Keratinocyte (primary cell): ENCODE measurements around the gene SLC10A6. TPM values are rescaled to one million over a fixed set of nuclear protein-coding genes. Genes with fewer than 3 reads are reported as not detected.
A peak's percentile ranks its signal among the peaks of the same experiment; 100 is the strongest.

Experiments used
- DNase-seq: peaks from one replicate; pipeline ENCODE4 v3.0.0-alpha.2; 2011; ENCODE audit warnings: low read depth, missing footprints, low spot score
- FAIRE-seq: peaks from 2 replicates; lab custom pipeline; 2011; peaks lifted over from hg19 to GRCh38; lab: Jason Lieb, UNC
- H2AFZ ChIP-seq: 2 replicates; pipeline ENCODE4 v1.6.0; 2012; ENCODE audit warnings: low read length, control low read depth, inconsistent platforms; ENCODE audit not compliant: control insufficient read depth
- H3K27ac ChIP-seq: 2 replicates; pipeline ENCODE4 v1.5.1; 2011; ENCODE audit warnings: low read length; ENCODE audit not compliant: control insufficient read depth, insufficient read depth
- H3K27me3 ChIP-seq: 3 replicates; pipeline ENCODE4 v1.6.0; 2011; ENCODE audit warnings: low read length; ENCODE audit not compliant: control insufficient read depth, insufficient read depth; ENCODE audit errors: extremely low read depth
- H3K36me3 ChIP-seq, 2 experiments: 2 replicates in 1 of 2; 3 replicates in 1 of 2; pipeline ENCODE4 v1.5.1; 2011; ENCODE audit warnings: low read length in 2 of 2, mild to moderate bottlenecking in 1 of 2; ENCODE audit not compliant: control insufficient read depth in 2 of 2, insufficient read depth in 2 of 2; ENCODE audit errors: extremely low read depth in 1 of 2
- H3K4me1 ChIP-seq: 3 replicates; pipeline ENCODE4 v1.5.1; 2011; ENCODE audit warnings: low read length; ENCODE audit not compliant: control insufficient read depth, insufficient read depth; ENCODE audit errors: extremely low read depth
- H3K4me2 ChIP-seq: 3 replicates; pipeline ENCODE4 v1.6.0; 2011; ENCODE audit warnings: low read depth, low read length; ENCODE audit not compliant: control insufficient read depth, insufficient read depth; ENCODE audit errors: extremely low read depth
- H3K4me3 ChIP-seq, 3 experiments: fragments of 200-600 bp in 1 of 3; sonication (generic) in 1 of 3; 2 replicates in 2 of 3; 3 replicates in 1 of 3; pipeline ENCODE4 v1.5.1; 2011 to 2016; ENCODE audit warnings: low read length in 3 of 3, mild to moderate bottlenecking in 3 of 3, control low read depth in 2 of 3, inconsistent platforms in 1 of 3, low read depth in 1 of 3, mixed read lengths in 1 of 3, mixed run types in 1 of 3, moderate library complexity in 1 of 3; ENCODE audit not compliant: control insufficient read depth in 2 of 3, insufficient read depth in 2 of 3; ENCODE audit errors: extremely low read depth in 1 of 3
- H3K79me2 ChIP-seq: 2 replicates; pipeline ENCODE4 v1.6.0; 2012; ENCODE audit warnings: low read length; ENCODE audit not compliant: control insufficient read depth, insufficient read depth
- H3K9ac ChIP-seq: 3 replicates; pipeline ENCODE4 v1.6.0; 2011; ENCODE audit warnings: low read length; ENCODE audit not compliant: control insufficient read depth, insufficient read depth; ENCODE audit errors: extremely low read depth
- H3K9me1 ChIP-seq: 3 replicates; pipeline ENCODE4 v1.6.0; 2011; ENCODE audit warnings: low read length; ENCODE audit not compliant: control insufficient read depth, insufficient read depth; ENCODE audit errors: extremely low read depth
- H3K9me3 ChIP-seq: 2 replicates; pipeline ENCODE4 v1.5.1; 2012; ENCODE audit warnings: low read depth, low read length; ENCODE audit not compliant: control insufficient read depth
- H4K20me1 ChIP-seq: 3 replicates; pipeline ENCODE4 v1.6.0; 2011; ENCODE audit warnings: low read length; ENCODE audit not compliant: control insufficient read depth, insufficient read depth; ENCODE audit errors: extremely low read depth
- CTCF ChIP-seq, 3 experiments: IDR thresholded peaks in 1 of 3; conservative IDR thresholded peaks in 1 of 3; optimal IDR thresholded peaks in 1 of 3; 2 replicates in 2 of 3; 3 replicates in 1 of 3; pipeline versions ENCODE3 to v1.5.1; 2011; ENCODE audit warnings: low read length in 3 of 3, mild to moderate bottlenecking in 3 of 3, moderate library complexity in 2 of 3, control low read depth in 1 of 3, inconsistent platforms in 1 of 3; ENCODE audit not compliant: insufficient read depth in 2 of 3; ENCODE audit errors: extremely low read depth in 1 of 3
- EZH2 ChIP-seq: IDR thresholded peaks from one replicate; pipeline ENCODE4 v1.6.1; 2012; ENCODE audit warnings: inconsistent platforms, mild to moderate bottlenecking, low read length, moderate library complexity
- dilution Hi-C: fragments of 300-500 bp; cut with MboI; formaldehyde crosslinking; loops from one replicate; pipeline ENCODE4 v1.7.0; 2020; ENCODE audit warnings: low sequenced_read_pairs; ENCODE audit not compliant: extremely low pct_ligation_motif_present
- polyA plus RNA-seq, 5 experiments: library from polyadenylated mRNA; depleted of rRNA in 3 of 5; stranded (reverse) in 3 of 5; stranded (forward) in 1 of 5; unstranded in 1 of 5; fragments of >200 nt; gene quantifications; 1 replicate in 1 of 5; 2 replicates in 3 of 5; 3 replicates in 1 of 5; pipeline versions ENCODE4 v1.2.1 to v1.2.3, GENCODE V29; 2011 to 2012; ENCODE audit warnings: missing spikeins in 2 of 5, low read depth in 1 of 5, low replicate concordance in 1 of 5

SLC10A6 gene
- polyA plus RNA-seq, 1 donor (not counting 4 experiments of a cell fraction or from before 2014, with no cell fraction given) = 27.7 TPM

GRCh38 chr4:86840858-86841257 is 8.3 kb downstream of the SLC10A6 start:
- Histone ChIP-seq H3K9me3 (no peaks in the 10 kb centered on the region), H3K79me2 (peaks cover 70% of the 10 kb centered on the region), H3K9me1 (no peaks in the 10 kb centered on the region), H3K4me2 (peak overlapping the region; percentile 90), H3K4me1 (peaks cover 70% of the 10 kb centered on the region), H3K36me3 (peaks cover 3 to 17% of the 10 kb centered on the region in 2 experiments), H3K4me3 (peak overlapping the region in 2 of 3 experiments; percentile 52 to 60), H3K27me3 (no peaks in the 10 kb centered on the region), H2AFZ (no peak overlapping the region), H4K20me1 (no peaks in the 10 kb centered on the region), H3K9ac (peak overlapping the region; percentile 66), H3K27ac (peak overlapping the region; percentile 97)
- DNase-seq = no peak
- no peak for FAIRE-seq
- dilution Hi-C loops = no loop called here
- TF ChIP-seq CTCF (optimal IDR thresholded peaks at IDR 0.05 in 1 of 3, IDR thresholded peaks at IDR 0.05 in 1 of 3, conservative IDR thresholded peaks at IDR 0.05 in 1 of 3; ENCODE audit: extremely low read depth in 1 of 3, insufficient read depth in 2 of 3, low read length in 3 of 3) = no peak
- TF ChIP-seq EZH2 = no peak

GRCh38 chr4:86837691-86838503 is 11.3 kb downstream of the SLC10A6 start:
- H3K36me3 ChIP-seq = peaks cover 2 to 18% of the 10 kb centered on the region in 2 experiments
- dilution Hi-C loops = no loop called here

More at GRCh38 chr4:86837691-86838503, 11.3 kb downstream of the SLC10A6 start:
- H3K27ac ChIP-seq = no peak overlapping the region
- TF ChIP-seq EZH2 (no peak), CTCF (optimal IDR thresholded peaks at IDR 0.05 in 1 of 3, IDR thresholded peaks at IDR 0.05 in 1 of 3, conservative IDR thresholded peaks at IDR 0.05 in 1 of 3; ENCODE audit: extremely low read depth in 1 of 3, insufficient read depth in 2 of 3, low read length in 3 of 3) (no peak)
- peaks cover 68% of the 10 kb centered on the region for H3K79me2 ChIP-seq
- H3K4me3 ChIP-seq = no peak overlapping the region
- H3K9me1 ChIP-seq = no peaks in the 10 kb centered on the region
- peaks cover 54% of the 10 kb centered on the region for H3K4me1 ChIP-seq
- peak; percentile 64 for FAIRE-seq
- no peak overlapping the region for H3K9ac ChIP-seq
- H3K9me3 ChIP-seq = no peaks in the 10 kb centered on the region
- no peaks in the 10 kb centered on the region for H4K20me1 ChIP-seq
- no peak for DNase-seq
- H3K4me2 ChIP-seq = no peak overlapping the region
- H2AFZ ChIP-seq = no peak overlapping the region
- no peaks in the 10 kb centered on the region for H3K27me3 ChIP-seq
